GM21529 (cell line): Measurements from ENCODE around the gene CDC42EP5.

ENCODE experiments used
- ATAC-seq: cut with Tn5 transposase; IDR thresholded peaks from one replicate; pipeline ENCODE4 v1.9.1; 2021; ENCODE audit not compliant: unreplicated experiment

CDC42EP5 gene

GRCh38 chr19:54462655-54463530 is 10.2 kb downstream of the CDC42EP5 start:
- peak; percentile 14 for ATAC-seq

GRCh38 chr19:54462047-54462654 is 10.9 kb downstream of the CDC42EP5 start:
- no peak for ATAC-seq

GRCh38 chr19:54461613-54462012 is 11.5 kb downstream of the CDC42EP5 start:
- ATAC-seq = no peak

GRCh38 chr19:54461210-54461609 is 11.9 kb downstream of the CDC42EP5 start:
- no peak for ATAC-seq

DNA sequence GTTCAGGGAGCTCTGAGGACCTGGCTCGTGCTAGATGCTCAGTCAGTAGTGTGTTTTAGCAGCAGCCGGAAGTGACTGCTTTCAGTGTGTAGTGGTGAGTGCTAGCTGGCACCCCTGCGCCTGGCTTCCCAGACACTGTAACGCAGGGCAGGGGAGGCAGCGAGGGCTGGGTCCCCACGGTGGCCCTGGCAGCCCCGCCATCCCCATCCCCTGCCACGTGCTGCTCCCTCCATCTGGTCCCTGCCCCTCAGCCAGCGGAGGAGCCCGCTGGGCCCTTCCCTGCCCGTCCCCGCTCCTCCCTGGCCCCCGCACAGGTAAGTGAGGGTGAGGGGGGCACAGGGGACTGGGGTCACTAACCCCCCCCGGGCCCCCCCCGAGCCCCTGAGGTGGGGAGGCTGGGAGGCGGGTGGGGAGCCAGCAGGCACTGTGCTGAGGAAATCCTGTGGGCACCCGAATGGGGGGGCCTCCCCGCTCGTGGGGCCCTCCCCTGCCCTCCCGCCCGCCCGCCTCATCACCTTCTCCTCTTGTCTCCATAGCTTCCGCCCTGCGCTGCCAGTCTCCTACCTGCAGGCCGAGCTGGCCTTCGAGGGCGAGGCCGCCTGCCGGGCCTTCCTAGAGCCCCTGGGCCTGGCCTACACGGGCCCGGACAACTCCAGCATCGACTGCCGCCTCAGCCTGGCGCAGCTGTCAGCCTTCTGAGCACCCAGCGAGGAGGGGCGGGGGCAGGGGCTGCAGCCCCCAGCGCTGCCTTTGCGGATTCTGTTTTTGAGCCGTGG is 12.7 kb downstream of the CDC42EP5 start:
- no peak for ATAC-seq

DNA sequence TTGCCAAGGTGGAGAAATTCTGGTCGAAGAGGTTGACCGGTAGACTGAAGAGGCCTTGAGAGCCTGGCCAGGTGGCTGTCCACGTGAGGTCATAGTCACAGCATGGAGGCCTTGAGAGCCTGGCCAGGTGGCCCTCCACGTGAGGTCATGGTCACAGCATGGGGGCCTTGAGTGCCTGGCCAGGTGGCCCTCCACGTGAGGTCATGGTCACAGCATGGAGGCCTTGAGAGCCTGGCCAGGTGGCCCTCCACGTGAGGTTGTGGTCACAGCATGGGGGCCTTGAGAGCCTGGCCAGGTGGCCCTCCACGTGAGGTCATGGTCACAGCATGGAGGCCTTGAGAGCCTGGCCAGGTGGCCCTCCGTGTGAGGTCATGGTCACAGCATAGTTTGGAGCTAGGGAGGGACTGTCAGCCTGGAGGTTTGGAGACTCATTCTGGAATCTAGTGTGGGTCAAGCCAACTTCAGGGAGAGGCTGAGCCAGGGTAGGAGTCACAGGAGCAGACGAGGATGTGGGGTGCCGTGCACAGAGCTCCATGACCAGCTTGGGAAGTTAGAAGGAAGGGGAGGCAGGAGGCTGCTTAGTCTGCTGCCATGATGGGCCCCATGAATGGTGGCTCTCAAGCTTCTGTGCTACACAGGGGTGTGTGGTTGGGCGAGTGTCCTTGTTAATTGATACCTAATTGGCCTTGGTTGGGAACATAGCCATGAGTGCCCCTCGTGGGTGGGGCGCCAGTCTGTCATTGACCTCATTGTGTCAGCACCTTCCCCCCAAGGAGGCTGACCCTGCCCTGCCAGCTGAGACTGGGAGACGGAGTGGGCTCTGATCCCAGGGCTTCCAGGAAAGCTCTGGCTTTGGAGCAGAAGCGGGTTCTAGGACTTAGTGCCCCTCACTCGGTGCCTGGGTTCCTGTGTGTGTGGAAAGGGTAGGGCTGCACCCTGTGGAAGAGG is 13.5 kb downstream of the CDC42EP5 start:
- no peak for ATAC-seq

DNA sequence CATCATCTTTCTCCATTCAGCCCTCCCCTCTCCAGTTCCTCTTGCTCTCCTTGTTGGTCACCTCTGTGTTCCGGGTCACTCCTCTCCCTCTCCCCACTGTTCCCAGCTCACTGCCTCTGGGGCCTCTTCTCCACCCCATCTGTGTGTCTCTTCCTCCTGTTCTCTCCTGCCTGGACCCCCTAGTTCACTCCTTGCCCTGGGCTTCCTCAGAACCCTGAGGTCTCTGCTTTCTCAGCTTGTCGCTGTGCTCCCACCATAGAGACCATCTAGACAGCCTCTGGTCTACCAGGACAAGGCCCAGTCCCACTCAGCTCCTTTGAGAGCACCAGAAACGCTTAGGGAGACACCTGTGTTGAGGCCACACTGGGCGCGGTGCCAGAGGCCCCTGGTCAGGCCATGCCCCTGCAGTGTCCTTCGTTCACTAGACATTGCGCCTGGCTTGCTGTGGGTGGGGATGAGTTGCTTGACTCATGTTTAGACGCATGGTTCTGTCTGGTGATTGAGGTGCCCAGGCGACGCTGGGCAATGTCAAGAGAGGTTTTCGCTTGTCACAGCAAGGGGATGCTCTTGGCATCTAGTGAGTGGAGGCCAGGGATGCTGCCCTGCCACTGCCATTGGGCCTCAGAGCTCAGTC is 14.3 kb downstream of the CDC42EP5 start:
- no peak for ATAC-seq

- ATAC-seq = no peak
These were observed 15.1 kb downstream of the CDC42EP5 start for GRCh38 chr19:54457773-54458647.

DNA sequence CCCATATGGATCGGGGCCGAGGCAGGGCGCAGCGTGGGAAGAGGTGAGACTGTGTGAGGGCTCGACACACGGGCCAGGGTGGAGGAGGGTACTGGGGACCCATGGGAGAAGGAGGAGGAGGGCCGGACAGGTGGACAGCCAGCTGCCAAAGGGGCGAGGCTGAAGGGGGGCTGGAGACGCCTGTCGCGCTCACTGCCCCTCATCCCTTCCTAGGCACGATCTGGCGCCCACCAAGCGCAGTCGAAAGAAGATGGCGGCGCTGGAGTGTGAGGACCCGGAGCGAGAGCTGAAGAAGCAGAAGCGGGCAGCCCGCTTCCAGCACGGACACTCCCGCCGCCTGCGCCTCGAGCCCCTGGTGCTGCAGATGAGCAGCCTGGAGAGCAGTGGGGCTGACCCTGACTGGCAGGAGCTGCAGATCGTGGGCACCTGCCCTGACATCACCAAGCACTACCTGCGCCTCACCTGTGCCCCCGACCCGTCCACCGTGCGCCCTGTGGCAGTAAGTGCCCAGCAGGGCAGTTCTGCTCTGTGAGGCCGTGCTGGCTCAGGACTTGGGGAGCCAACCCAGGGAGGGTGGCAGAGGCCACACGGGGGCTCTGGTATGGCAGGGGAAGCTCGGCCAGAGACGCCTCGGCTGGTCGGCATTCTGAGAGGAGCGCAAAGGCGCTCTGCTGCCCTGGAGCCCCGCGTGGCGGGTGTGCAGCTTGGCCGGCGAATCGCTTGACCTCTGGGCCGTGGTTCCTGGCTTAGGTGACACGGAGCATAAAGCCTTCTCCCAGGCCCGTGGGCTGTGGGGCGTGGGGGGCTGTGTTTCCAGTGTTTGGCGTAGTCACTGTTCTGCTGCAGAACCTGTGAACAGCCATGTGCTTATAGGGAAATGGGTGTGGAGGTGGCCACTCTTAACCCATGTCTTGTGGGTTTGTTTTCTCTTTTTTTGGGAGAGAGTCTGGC is 16.4 kb downstream of the CDC42EP5 start:
- ATAC-seq = no peak

DNA sequence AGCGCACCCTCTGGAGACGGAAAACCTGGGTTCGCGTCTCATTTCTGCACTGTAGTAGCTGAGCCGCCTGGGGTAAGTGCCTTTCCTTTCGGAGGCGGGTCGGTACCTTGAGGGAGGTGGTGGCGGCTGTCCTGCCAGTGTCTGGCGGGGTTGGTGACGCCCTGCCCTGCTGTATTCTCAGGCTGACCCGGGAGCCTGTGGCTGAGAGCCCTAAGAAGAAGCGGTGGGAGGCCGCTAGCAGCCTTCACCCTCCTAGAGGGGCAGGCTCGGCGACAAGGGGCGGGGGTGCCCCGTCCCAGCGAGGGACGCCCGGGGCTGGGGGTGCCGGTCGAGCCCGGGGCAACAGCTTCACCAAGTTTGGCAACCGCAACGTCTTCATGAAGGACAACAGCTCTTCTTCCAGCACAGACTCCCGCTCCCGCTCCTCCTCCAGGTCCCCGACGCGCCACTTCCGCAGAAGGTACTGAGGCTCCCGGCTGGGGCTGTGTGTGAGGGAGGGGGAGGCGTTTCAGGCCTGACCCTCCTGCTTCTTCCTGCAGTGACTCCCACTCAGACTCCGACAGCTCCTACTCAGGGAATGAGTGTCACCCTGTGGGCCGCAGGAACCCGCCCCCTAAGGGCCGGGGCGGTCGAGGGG is 17.2 kb downstream of the CDC42EP5 start:
- ATAC-seq = no peak

DNA sequence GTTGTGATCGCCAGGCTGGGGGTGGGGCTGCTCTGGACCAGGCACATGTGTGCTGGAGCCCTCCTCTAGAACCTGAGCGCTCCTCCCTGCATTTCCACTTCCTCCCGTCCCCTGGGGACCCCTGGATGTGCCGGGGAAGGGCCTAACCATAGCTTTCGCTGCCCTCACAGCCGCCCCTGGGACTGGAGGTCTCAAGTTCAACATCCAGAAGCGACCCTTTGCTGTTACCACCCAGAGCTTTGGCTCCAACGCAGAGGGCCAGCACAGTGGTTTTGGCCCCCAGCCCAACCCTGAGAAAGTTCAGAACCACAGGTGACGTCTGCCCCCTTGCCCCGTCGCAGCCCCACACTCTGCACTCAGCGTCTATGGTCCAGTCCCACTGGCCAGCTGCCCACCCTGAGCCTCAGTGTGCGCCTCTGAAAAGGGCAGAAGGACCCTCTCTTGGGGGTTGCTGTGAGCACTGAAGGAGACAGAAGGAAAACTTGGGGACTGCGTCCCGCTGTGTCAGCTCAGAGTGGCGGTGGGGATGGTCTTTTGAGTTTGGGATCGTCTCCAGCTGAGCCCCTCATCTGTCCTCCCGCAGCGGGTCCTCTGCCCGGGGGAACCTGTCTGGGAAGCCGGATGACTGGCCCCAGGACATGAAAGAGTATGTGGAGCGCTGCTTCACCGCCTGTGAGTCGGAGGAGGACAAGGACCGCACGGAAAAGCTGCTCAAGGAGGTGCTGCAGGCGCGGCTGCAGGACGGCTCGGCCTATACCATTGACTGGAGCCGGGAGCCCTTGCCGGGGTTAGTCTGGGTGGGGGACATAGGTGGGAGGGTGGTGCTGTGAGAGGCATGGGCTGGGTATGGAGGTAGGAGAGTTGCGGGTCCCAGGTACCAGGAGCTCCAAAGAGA is 18.1 kb downstream of the CDC42EP5 start:
- no peak for ATAC-seq

GRCh38 chr19:54453921-54454780 is 18.9 kb downstream of the CDC42EP5 start:
- ATAC-seq = no peak

DNA sequence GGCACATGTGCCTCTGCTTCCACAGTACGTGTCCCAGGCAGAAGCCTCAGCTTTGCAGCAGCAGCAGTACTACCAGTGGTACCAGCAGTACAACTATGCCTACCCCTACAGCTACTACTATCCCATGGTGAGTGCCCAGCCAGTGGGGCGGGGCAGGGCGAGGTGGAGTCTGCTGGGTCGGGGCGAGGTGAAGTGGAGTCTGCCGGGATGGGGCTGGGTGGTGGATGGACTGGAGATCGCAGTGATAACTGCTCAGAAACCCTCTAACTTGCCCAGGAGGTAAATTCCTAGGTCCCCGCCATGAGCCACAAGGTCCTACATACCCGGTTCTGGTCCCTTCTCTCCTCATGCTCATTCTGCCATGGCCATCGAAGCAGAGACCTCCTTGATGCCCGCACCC is 20.5 kb downstream of the CDC42EP5 start:
- no peak for ATAC-seq

- ATAC-seq = no peak
These were observed 21.1 kb downstream of the CDC42EP5 start for GRCh38 chr19:54451997-54452396.

GRCh38 chr19:54451331-54451871 is 21.7 kb downstream of the CDC42EP5 start:
- ATAC-seq = no peak
